Adrenal gland (tissue), 12 donors: ENCODE measurements around the gene PTPRD. TPM values are rescaled to one million over a fixed set of nuclear protein-coding genes. Genes with fewer than 3 reads are reported as not detected.

ENCODE experiments used
- DNase-seq, 7 donors: peaks; one replicate each; pipeline ENCODE4 v3.0.0-alpha.2; 2019 to 2020
- H3K27ac ChIP-seq, 5 donors: fragments of 200-600 bp; sonication (generic) in 4 of 5; 1 replicate in 3 of 5; 2 replicates in 2 of 5; pipeline versions ENCODE4 v1.5.1 to v1.8.0; 2016 to 2020; ENCODE audit warnings: mild to moderate bottlenecking in 1 of 5
- H3K27me3 ChIP-seq: fragments of 200-600 bp; 2 replicates; pipeline ENCODE4 v1.8.0; 2021
- H3K36me3 ChIP-seq, 2 donors: fragments of 200-600 bp; replicated peaks in 1 of 2; 1 replicate in 1 of 2; 2 replicates in 1 of 2; pipeline versions ENCODE4 v1.5.1 to v1.8.0; 2018 to 2022
- H3K4me1 ChIP-seq, 2 donors: fragments of 200-600 bp; replicated peaks in 1 of 2; 1 replicate in 1 of 2; 2 replicates in 1 of 2; pipeline versions ENCODE4 v1.5.1 to v1.8.0; 2018 to 2021
- H3K4me3 ChIP-seq, 4 donors: fragments of 200-600 bp; sonication (generic) in 3 of 4; one replicate each; pipeline ENCODE4 v1.5.1; 2016 to 2018
- H3K9me3 ChIP-seq, 3 donors: fragments of 200-600 bp; sonication (generic) in 1 of 3; replicated peaks in 1 of 3; 1 replicate in 2 of 3; 2 replicates in 1 of 3; pipeline versions ENCODE4 v1.5.1 to v1.8.0; 2016 to 2021
- POLR2A ChIP-seq, 2 donors: fragments of 450-650 bp; IDR thresholded peaks; one replicate each; pipeline ENCODE4 v1.6.1; 2017; ENCODE audit warnings: antibody characterized with exemption in 2 of 2, mild to moderate bottlenecking in 2 of 2, moderate library complexity in 1 of 2
- WGBS, 4 donors: extraction: QIAGEN DNeasy Blood & Tissue Kit in 2 of 4; methylation state at CpG; one replicate each; pipeline versions ENCODE4 v1.1.5 to v1.1.7; 2013 to 2017; 5-methylcytosine and 5-hydroxymethylcytosine counted together
- intact Hi-C, 2 donors: fragments of 100-400 bp; cut with DNase I; formaldehyde crosslinking; loops; one replicate each; pipeline versions ENCODE4 v1.14.1 to v1.15.0; 2022 to 2023
- polyA plus RNA-seq, 3 donors: library from polyadenylated mRNA; stranded (reverse); fragments of 200-250 nt in 2 of 3; fragments of 350-450 nt in 1 of 3; fragmentation: Illumina TruSeq in 1 of 3; extraction: RNeasy Lipid Tissue Mini Kit (QIAGEN cat#74804) in 1 of 3; gene quantifications; one replicate each; pipeline ENCODE4 v1.2.3, GENCODE V29; 2013 to 2014
- total RNA-seq, 9 donors: library from RNA; depleted of rRNA in 4 of 9; stranded (reverse); fragments of >200 nt in 4 of 9; fragments of 120-200 nt in 1 of 9; fragmentation: NEBNext Ultra II Directional in 1 of 9; extraction: Animal tissue kit (Norgen Biotek cat#: 25700) in 1 of 9; gene quantifications; one replicate each; pipeline versions ENCODE4 v1.1.0 to v1.2.4, GENCODE V29; 2013 to 2023
- TF ChIP-seq, protein P1 (sequence below), 6 experiments: fragments of 450-650 bp in 4 of 6; fragments of 200-600 bp in 2 of 6; sonication (generic) in 1 of 6; IDR thresholded peaks; 1 replicate in 5 of 6; 2 replicates in 1 of 6; pipeline versions ENCODE4 v1.5.1 to v1.8.0; 2016 to 2021; ENCODE audit warnings: antibody characterized with exemption in 6 of 6, mild to moderate bottlenecking in 2 of 6, moderate library complexity in 1 of 6
- donor health status: healthy with polysubstance abuse.
- donor health status: Bipolar disorder and iron deficiency.
- donor health status: DM: yes; HTN: yes; CAD: no.
- donor health status: DM: no; HTN: no; CAD: no.
- donor health status: DM: no; HTN: no; CAD: no.
- donor health status: DM: yes; HTN: yes; CAD: no.

PTPRD gene
- total and polyA plus RNA-seq, 12 donors: 0.61 to 71.2 (median 4.5) TPM

DNA sequence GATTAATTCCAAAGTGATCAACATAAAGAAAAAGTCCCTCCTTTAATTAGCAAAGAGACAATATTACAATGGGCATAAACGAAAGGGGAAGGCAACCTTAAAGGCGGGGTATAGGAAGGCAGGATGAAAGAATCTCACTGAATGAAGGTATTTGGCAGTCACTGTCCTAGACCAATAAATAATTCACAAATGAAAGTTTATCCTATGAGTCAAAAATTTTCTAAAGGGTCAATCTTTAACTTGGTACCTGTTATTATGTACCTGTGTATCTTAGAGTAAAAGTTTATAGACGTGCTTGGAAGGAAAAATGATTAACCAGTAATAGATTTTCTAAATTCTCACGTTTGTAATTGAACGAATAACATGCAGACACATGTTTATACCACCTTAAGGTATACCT is 1867.5 kb downstream of the PTPRD start:
- WGBS, 4 donors: 74 to 80% (median 78%) methylated on average over 5 of the region's 5 CpGs
- intact Hi-C loops: no loop called here
- no peak overlapping the region for H3K4me3 ChIP-seq
- DNase-seq: no peak
- no peak overlapping the region for H3K27ac ChIP-seq
- H3K9me3 ChIP-seq: no peaks in the 10 kb centered on the region
- TF ChIP-seq POLR2A (IDR thresholded peaks at IDR 0.05): no peak
- TF ChIP-seq, protein P1, sequence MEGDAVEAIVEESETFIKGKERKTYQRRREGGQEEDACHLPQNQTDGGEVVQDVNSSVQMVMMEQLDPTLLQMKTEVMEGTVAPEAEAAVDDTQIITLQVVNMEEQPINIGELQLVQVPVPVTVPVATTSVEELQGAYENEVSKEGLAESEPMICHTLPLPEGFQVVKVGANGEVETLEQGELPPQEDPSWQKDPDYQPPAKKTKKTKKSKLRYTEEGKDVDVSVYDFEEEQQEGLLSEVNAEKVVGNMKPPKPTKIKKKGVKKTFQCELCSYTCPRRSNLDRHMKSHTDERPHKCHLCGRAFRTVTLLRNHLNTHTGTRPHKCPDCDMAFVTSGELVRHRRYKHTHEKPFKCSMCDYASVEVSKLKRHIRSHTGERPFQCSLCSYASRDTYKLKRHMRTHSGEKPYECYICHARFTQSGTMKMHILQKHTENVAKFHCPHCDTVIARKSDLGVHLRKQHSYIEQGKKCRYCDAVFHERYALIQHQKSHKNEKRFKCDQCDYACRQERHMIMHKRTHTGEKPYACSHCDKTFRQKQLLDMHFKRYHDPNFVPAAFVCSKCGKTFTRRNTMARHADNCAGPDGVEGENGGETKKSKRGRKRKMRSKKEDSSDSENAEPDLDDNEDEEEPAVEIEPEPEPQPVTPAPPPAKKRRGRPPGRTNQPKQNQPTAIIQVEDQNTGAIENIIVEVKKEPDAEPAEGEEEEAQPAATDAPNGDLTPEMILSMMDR (IDR thresholded peaks at IDR 0.05): no peak
- H3K4me1 ChIP-seq: no peaks in the 10 kb centered on the region
- H3K36me3 ChIP-seq: no peaks in the 10 kb centered on the region
- H3K27me3 ChIP-seq: no peaks in the 10 kb centered on the region

DNA sequence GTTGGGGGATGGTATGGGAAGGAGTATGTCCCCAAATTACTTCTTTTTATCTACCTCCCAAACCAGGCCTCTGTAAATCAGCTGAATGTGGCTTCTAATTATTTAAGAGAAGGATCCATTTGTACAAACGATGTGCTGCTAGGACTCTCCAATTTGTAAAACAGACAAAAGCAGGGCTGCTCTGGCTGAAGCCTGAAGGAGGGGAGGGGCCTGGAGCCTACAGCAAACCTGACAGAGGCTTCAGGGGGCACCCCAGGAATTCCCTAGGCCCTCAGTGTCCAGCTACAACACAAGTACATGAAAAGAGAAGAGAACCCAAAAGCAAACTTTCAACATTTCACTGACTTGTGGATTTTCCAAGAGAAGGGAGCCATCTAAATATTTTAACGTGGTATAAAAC is 1873.9 kb downstream of the PTPRD start:
- Histone ChIP-seq H3K9me3 (no peaks in the 10 kb centered on the region), H3K27me3 (no peaks in the 10 kb centered on the region), H3K27ac (no peak overlapping the region), H3K4me1 (no peaks in the 10 kb centered on the region), H3K4me3 (no peak overlapping the region), H3K36me3 (no peaks in the 10 kb centered on the region)
- no peak for DNase-seq
- intact Hi-C loops: no loop called here
- 64 to 72% (median 67%) methylated on average over 2 of the region's 2 CpGs for WGBS, 4 donors
- TF ChIP-seq POLR2A (IDR thresholded peaks at IDR 0.05): no peak
- TF ChIP-seq, protein P1 (IDR thresholded peaks at IDR 0.05): no peak

- Histone ChIP-seq H3K27me3 (no peaks in the 10 kb centered on the region), H3K27ac (no peak overlapping the region), H3K4me3 (no peak overlapping the region), H3K9me3 (no peaks in the 10 kb centered on the region), H3K36me3 (no peaks in the 10 kb centered on the region), H3K4me1 (no peaks in the 10 kb centered on the region)
- no peak for TF ChIP-seq POLR2A (IDR thresholded peaks at IDR 0.05)
- TF ChIP-seq, protein P1 (IDR thresholded peaks at IDR 0.05): no peak
- intact Hi-C loops: no loop called here
- WGBS, 4 donors: 75 to 87% (median 84%) methylated on average over 5 of the region's 5 CpGs
- DNase-seq: no peak
Observed at GRCh38 chr9:8736805-8737204, 1876.0 kb downstream of the PTPRD start.

GRCh38 chr9:8734760-8735159 is 1878.0 kb downstream of the PTPRD start:
- no peaks in the 10 kb centered on the region for H3K9me3 ChIP-seq
- H3K36me3 ChIP-seq: no peaks in the 10 kb centered on the region
- intact Hi-C loops: no loop called here
- no peak overlapping the region for H3K27ac ChIP-seq
- H3K4me3 ChIP-seq: no peak overlapping the region
- WGBS, 4 donors: 61 to 72% (median 63%) methylated on average over 5 of the region's 5 CpGs
- no peak for DNase-seq
- TF ChIP-seq POLR2A (IDR thresholded peaks at IDR 0.05): no peak
- TF ChIP-seq, protein P1 (IDR thresholded peaks at IDR 0.05): no peak
- no peaks in the 10 kb centered on the region for H3K27me3 ChIP-seq
- no peaks in the 10 kb centered on the region for H3K4me1 ChIP-seq
